SU-DHL-6 (cell line): Measurements from ENCODE around the gene CIB2.

Experiments used
- H2AFZ ChIP-seq: fragments of 200-600 bp; sonication (generic); 2 replicates; pipeline ENCODE4 v1.6.1; 2014; ENCODE audit warnings: low read depth, mild to moderate bottlenecking, moderate library complexity, mixed read lengths, antibody characterized with exemption, low read length; ENCODE audit not compliant: severe bottlenecking
- H3F3A ChIP-seq: fragments of 200-600 bp; shearing (Covaris generic); 2 replicates; pipeline ENCODE4 v1.6.0; 2016; ENCODE audit warnings: antibody characterized with exemption, mild to moderate bottlenecking; ENCODE audit not compliant: insufficient read depth
- H3K27ac ChIP-seq: fragments of 200-600 bp; sonication (generic); 2 replicates; pipeline ENCODE4 v1.5.1; 2016; ENCODE audit warnings: low read depth, mild to moderate bottlenecking, low read length, moderate library complexity, mixed read lengths
- H3K27me3 ChIP-seq: fragments of 200-600 bp; sonication (generic), shearing (Covaris generic); 2 replicates; pipeline ENCODE4 v1.6.0; 2014; ENCODE audit warnings: mild to moderate bottlenecking, low read length
- H3K36me3 ChIP-seq: fragments of 200-600 bp; sonication (generic); 2 replicates; pipeline ENCODE4 v1.6.1; 2014; ENCODE audit warnings: mild to moderate bottlenecking, low read length, mixed read lengths
- H3K4me2 ChIP-seq: fragments of 300-600, 200-600 bp; shearing (Covaris generic), sonication (generic); 2 replicates; pipeline ENCODE4 v1.6.0; 2014; ENCODE audit warnings: low read length, low read depth, mild to moderate bottlenecking; ENCODE audit not compliant: poor library complexity, severe bottlenecking
- H3K4me3 ChIP-seq: fragments of 200-600 bp; sonication (generic); 2 replicates; pipeline ENCODE4 v1.5.1; 2014; ENCODE audit warnings: antibody characterized with exemption, low read length, mild to moderate bottlenecking, mixed read lengths; ENCODE audit not compliant: insufficient read depth, poor library complexity, severe bottlenecking
- H3K79me2 ChIP-seq: fragments of 200-600 bp; sonication (generic); 2 replicates; pipeline ENCODE4 v1.6.1; 2014; ENCODE audit warnings: mild to moderate bottlenecking, low read length, moderate library complexity; ENCODE audit not compliant: insufficient read depth
- H3K9ac ChIP-seq: fragments of 200-600 bp; sonication (generic); 2 replicates; pipeline ENCODE4 v1.7.0; 2014; ENCODE audit warnings: mild to moderate bottlenecking, low read length
- H3K9me2 ChIP-seq: fragments of 200-600 bp; sonication (generic); replicated peaks from 2 replicates; pipeline ENCODE4 v1.6.1; 2014; ENCODE audit warnings: low read length; ENCODE audit not compliant: insufficient read depth
- H3K9me3 ChIP-seq: fragments of 200-600 bp; sonication (generic); 2 replicates; pipeline ENCODE4 v1.6.1; 2014; ENCODE audit warnings: low read length, mixed read lengths; ENCODE audit not compliant: insufficient read depth
- H4K20me1 ChIP-seq: fragments of 200-600 bp; sonication (generic); 2 replicates; pipeline ENCODE4 v1.6.1; 2014; ENCODE audit warnings: low read depth, mild to moderate bottlenecking, antibody characterized with exemption, low read length, moderate library complexity, mixed read lengths
- EZH2phosphoT487 ChIP-seq: fragments of 200-600 bp; sonication (generic), shearing (Covaris generic); conservative IDR thresholded peaks from 2 replicates; pipeline ENCODE4 v1.6.1; 2018; ENCODE audit warnings: mild to moderate bottlenecking, antibody characterized with exemption, low read length, moderate library complexity, mixed read lengths
- TF ChIP-seq, protein P1 (sequence below): fragments of 200-600 bp; sonication (generic); IDR thresholded peaks from one replicate; pipeline ENCODE4 v1.5.1; 2017; ENCODE audit warnings: antibody characterized with exemption, mild to moderate bottlenecking, low read length, moderate library complexity; ENCODE audit not compliant: insufficient read depth, poor library complexity, severe bottlenecking

Gene CIB2

DNA sequence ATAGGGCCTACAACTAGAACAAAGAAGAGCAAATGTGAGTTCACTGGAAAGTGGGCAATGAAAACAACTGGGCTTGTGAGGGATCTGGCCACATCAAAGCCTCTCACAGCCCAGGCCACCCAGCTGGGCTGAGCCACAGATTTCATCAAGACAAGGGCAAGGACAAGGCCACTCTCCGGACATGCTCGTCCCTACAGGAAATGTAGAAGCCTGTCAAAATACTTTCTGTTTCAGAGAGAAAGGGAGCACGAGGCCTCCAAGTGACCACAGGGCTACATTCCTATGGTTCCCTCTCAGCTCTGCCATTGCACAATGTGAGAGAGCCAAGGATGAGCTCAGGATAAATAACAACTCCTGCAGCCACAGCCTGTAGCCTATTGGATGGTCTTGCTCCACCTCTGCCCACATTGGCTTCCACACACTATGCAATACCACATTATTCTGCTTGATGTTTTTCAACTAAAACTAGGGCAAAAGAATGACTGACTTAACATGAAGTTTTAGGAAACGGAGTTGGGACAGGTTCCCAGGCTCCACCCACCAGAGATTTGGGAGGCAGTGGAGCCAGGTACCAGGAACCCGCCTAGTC is 65.9 kb downstream of the CIB2 start:
- H3K36me3 ChIP-seq, result no peaks in the 10 kb centered on the region
- no peaks in the 10 kb centered on the region for H3K9me2 ChIP-seq
- no peak overlapping the region for H3K9ac ChIP-seq
- H3F3A ChIP-seq, result no peaks in the 10 kb centered on the region
- no peak overlapping the region for H3K27ac ChIP-seq
- H2AFZ ChIP-seq, result no peak overlapping the region
- H3K4me3 ChIP-seq, result no peak overlapping the region
- no peaks in the 10 kb centered on the region for H3K27me3 ChIP-seq
- no peak for TF ChIP-seq EZH2phosphoT487
- TF ChIP-seq, protein P1, sequence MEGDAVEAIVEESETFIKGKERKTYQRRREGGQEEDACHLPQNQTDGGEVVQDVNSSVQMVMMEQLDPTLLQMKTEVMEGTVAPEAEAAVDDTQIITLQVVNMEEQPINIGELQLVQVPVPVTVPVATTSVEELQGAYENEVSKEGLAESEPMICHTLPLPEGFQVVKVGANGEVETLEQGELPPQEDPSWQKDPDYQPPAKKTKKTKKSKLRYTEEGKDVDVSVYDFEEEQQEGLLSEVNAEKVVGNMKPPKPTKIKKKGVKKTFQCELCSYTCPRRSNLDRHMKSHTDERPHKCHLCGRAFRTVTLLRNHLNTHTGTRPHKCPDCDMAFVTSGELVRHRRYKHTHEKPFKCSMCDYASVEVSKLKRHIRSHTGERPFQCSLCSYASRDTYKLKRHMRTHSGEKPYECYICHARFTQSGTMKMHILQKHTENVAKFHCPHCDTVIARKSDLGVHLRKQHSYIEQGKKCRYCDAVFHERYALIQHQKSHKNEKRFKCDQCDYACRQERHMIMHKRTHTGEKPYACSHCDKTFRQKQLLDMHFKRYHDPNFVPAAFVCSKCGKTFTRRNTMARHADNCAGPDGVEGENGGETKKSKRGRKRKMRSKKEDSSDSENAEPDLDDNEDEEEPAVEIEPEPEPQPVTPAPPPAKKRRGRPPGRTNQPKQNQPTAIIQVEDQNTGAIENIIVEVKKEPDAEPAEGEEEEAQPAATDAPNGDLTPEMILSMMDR, result no peak
- no peak overlapping the region for H3K4me2 ChIP-seq
- peaks cover 12% of the 10 kb centered on the region; the same call in 1 of the 2 replicates for H3K79me2 ChIP-seq
- H3K9me3 ChIP-seq, result no peaks in the 10 kb centered on the region
- peaks cover 10% of the 10 kb centered on the region; the same call in 1 of the 2 replicates for H4K20me1 ChIP-seq

DNA sequence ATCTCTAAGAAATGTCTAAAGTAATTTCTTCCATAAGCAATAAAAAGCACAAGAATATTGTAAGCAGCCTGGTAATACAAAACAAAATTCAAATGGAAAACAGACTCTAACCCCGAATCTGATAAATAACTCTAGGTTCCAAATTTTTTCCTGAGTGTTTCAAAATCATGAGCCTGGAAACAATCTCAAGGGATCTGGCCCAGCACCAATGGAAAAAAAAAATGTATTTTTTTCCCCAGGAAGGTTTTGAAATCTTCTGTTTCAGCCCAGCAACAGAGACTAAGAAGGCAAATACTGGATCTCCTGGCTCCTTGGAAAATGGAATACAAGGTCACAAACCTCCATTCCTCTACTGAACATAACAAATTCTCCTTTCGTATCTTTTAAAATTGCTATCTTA is 66.7 kb downstream of the CIB2 start:
- Histone ChIP-seq H3K4me2 (no peak overlapping the region), H3K9me2 (no peaks in the 10 kb centered on the region), H3F3A (no peaks in the 10 kb centered on the region), H3K27ac (no peak overlapping the region), H3K79me2 (peaks cover 12% of the 10 kb centered on the region; the same call in 1 of the 2 replicates), H3K9ac (no peak overlapping the region), H2AFZ (no peak overlapping the region), H4K20me1 (peaks cover 10% of the 10 kb centered on the region; the same call in 1 of the 2 replicates), H3K36me3 (no peaks in the 10 kb centered on the region), H3K27me3 (no peaks in the 10 kb centered on the region), H3K9me3 (no peaks in the 10 kb centered on the region), H3K4me3 (no peak overlapping the region)
- TF ChIP-seq EZH2phosphoT487, result no peak
- TF ChIP-seq, protein P1, result no peak

DNA sequence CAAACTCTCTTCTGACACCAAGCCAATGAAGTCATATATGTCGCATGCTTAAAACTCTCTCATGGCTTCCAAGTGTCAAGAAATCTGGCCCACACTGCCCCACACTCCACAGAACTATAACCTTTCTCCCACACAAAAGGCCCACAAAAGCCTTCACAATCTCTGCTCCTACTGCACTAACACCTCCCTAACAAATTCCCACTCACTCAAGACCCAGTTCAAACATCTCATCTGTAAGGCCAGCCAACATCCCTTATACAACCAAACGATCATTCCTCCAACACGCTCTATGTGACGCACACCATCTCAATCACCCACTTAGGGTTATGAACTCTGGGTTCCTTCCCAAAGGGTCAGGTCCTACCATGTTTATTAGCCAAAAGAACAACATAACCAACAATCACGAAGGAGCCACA is 67.3 kb downstream of the CIB2 start:
- Histone ChIP-seq H3K4me3 (no peak overlapping the region), H3K27ac (no peak overlapping the region), H3K4me2 (no peak overlapping the region), H3K9ac (no peak overlapping the region), H3F3A (no peaks in the 10 kb centered on the region), H3K9me2 (no peaks in the 10 kb centered on the region), H3K79me2 (peaks cover 15% of the 10 kb centered on the region; the same call in 1 of the 2 replicates), H2AFZ (no peak overlapping the region), H4K20me1 (peaks cover 10% of the 10 kb centered on the region; the same call in 1 of the 2 replicates), H3K36me3 (no peaks in the 10 kb centered on the region), H3K27me3 (no peaks in the 10 kb centered on the region), H3K9me3 (no peaks in the 10 kb centered on the region)
- TF ChIP-seq, protein P1, result no peak
- TF ChIP-seq EZH2phosphoT487, result no peak
